ENCODE data around the gene ARSI.

The ARSI gene

GRCh38 chr5:150307617-150308426 lies 5.1 kb upstream of the ARSI start:
- Histone ChIP-seq H3K27me3 (replicated peaks) (no peaks in the 10 kb centered on the region), H3K4me3 (ENCODE audit: low read depth, low read length) (no peak overlapping the region), H3K27ac (no peak overlapping the region), H3K36me3 (replicated peaks) (no peaks in the 10 kb centered on the region)
- DNase-seq: no peak
- in situ Hi-C loops (cut with HindIII; ENCODE audit: low pct_ligation_motif_present, low sequenced_read_pairs): no loop called here
- TF ChIP-seq, protein P1, sequence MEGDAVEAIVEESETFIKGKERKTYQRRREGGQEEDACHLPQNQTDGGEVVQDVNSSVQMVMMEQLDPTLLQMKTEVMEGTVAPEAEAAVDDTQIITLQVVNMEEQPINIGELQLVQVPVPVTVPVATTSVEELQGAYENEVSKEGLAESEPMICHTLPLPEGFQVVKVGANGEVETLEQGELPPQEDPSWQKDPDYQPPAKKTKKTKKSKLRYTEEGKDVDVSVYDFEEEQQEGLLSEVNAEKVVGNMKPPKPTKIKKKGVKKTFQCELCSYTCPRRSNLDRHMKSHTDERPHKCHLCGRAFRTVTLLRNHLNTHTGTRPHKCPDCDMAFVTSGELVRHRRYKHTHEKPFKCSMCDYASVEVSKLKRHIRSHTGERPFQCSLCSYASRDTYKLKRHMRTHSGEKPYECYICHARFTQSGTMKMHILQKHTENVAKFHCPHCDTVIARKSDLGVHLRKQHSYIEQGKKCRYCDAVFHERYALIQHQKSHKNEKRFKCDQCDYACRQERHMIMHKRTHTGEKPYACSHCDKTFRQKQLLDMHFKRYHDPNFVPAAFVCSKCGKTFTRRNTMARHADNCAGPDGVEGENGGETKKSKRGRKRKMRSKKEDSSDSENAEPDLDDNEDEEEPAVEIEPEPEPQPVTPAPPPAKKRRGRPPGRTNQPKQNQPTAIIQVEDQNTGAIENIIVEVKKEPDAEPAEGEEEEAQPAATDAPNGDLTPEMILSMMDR (IDR thresholded peaks at IDR 0.05; ENCODE audit: low read depth, low read length, missing control alignments): no peak

- TF ChIP-seq, protein P1 (IDR thresholded peaks at IDR 0.05; ENCODE audit: low read depth, low read length, missing control alignments): no peak
- no peak for DNase-seq
- Histone ChIP-seq H3K4me3 (ENCODE audit: low read depth, low read length) (no peak overlapping the region), H3K27me3 (replicated peaks) (no peaks in the 10 kb centered on the region), H3K36me3 (replicated peaks) (no peaks in the 10 kb centered on the region), H3K27ac (no peak overlapping the region)
- in situ Hi-C loops (cut with HindIII; ENCODE audit: low pct_ligation_motif_present, low sequenced_read_pairs): no loop called here
Observed at GRCh38 chr5:150306775-150307174, 4.1 kb upstream of the ARSI start.

GRCh38 chr5:150305557-150305956 lies 2.9 kb upstream of the ARSI start:
- in situ Hi-C loops (cut with HindIII; ENCODE audit: low pct_ligation_motif_present, low sequenced_read_pairs): no loop called here
- Histone ChIP-seq H3K4me3 (ENCODE audit: low read depth, low read length) (no peak overlapping the region), H3K27ac (no peak overlapping the region), H3K27me3 (replicated peaks) (no peaks in the 10 kb centered on the region), H3K36me3 (replicated peaks) (no peaks in the 10 kb centered on the region)
- DNase-seq: no peak
- TF ChIP-seq, protein P1 (IDR thresholded peaks at IDR 0.05; ENCODE audit: low read depth, low read length, missing control alignments): no peak

DNA sequence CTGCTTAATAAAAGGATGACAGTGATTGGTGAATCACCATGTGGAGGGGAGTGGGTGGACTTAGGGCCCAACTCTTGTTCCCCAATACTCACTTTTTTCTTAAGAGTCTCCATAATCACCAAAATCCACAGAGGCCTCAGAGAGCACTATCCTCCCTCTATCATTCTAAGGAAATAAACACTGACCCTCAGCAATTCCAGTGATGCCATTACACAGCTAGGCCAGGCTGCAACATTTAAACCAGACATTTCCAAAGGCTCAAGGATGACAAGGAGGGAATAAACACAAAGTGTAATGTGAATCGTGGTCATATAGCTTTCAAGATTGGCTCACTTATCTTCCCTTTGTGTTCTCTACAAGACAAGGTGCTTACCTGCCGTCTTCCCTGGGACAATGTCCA lies 2.4 kb upstream of the ARSI start:
- Histone ChIP-seq H3K27me3 (replicated peaks) (no peaks in the 10 kb centered on the region), H3K27ac (no peak overlapping the region), H3K36me3 (replicated peaks) (no peaks in the 10 kb centered on the region), H3K4me3 (ENCODE audit: low read depth, low read length) (no peak overlapping the region)
- TF ChIP-seq, protein P1 (IDR thresholded peaks at IDR 0.05; ENCODE audit: low read depth, low read length, missing control alignments): no peak
- DNase-seq: no peak
- in situ Hi-C loops (cut with HindIII; ENCODE audit: low pct_ligation_motif_present, low sequenced_read_pairs): no loop called here

- H3K27me3 ChIP-seq (replicated peaks): no peaks in the 10 kb centered on the region
- no peak overlapping the region for H3K4me3 ChIP-seq (ENCODE audit: low read depth, low read length)
- TF ChIP-seq, protein P1 (IDR thresholded peaks at IDR 0.05; ENCODE audit: low read depth, low read length, missing control alignments): no peak
Observed at GRCh38 chr5:150304481-150305081, 1.9 kb upstream of the ARSI start.

More at GRCh38 chr5:150304481-150305081, 1.9 kb upstream of the ARSI start:
- in situ Hi-C loops (cut with HindIII; ENCODE audit: low pct_ligation_motif_present, low sequenced_read_pairs): no loop called here
- Histone ChIP-seq H3K36me3 (replicated peaks) (no peaks in the 10 kb centered on the region), H3K27ac (no peak overlapping the region)
- no peak for DNase-seq
